PC-3 (cell line): ENCODE results near the gene ARHGAP26. TPM values are rescaled to one million over a fixed set of nuclear protein-coding genes. Genes with fewer than 3 reads are reported as not detected.

ENCODE experiments used
- ATAC-seq: fragments of 200-7000 bp; cut with Tn5 transposase; 2 replicates; pipeline ENCODE4 v1.9.1; 2020; ENCODE audit warnings: mild to moderate bottlenecking, moderate library complexity
- BruUV-seq: library from RNA; stranded (reverse); fragments of 400-500 nt; replicated peaks from 2 replicates; lab custom pipeline; 2021; lab: Mats Ljungman, UMichigan
- CTCF ChIA-PET: fragments of 300-600 bp; sonication (Branson Sonifier 250); formaldehyde crosslinking; loops from one replicate; lab custom pipeline; 2022; ENCODE audit warnings: antibody characterized with exemption; lab: Charles Lee
- POLR2A ChIA-PET: fragments of 300-600 bp; sonication (Branson Sonifier 250); formaldehyde crosslinking; loops from one replicate; lab custom pipeline; 2022; ENCODE audit warnings: antibody characterized with exemption; ENCODE audit not compliant: unreplicated experiment; lab: Charles Lee
- DNase-seq: peaks from one replicate; pipeline ENCODE4 v3.0.0-alpha.2; 2015
- H2AFZ ChIP-seq: fragments of 300-600 bp; sonication (generic); 2 replicates; pipeline ENCODE4 v1.6.0; 2016; ENCODE audit warnings: antibody characterized with exemption, low read length
- H3F3A ChIP-seq: fragments of 300-600 bp; sonication (generic); one replicate; pipeline ENCODE4 v1.6.0; 2017; ENCODE audit warnings: antibody characterized with exemption, low read length, control low read depth, mild to moderate bottlenecking; ENCODE audit not compliant: unreplicated experiment
- H3K27ac ChIP-seq: fragments of 300-600 bp; sonication (generic); 2 replicates; pipeline ENCODE4 v1.5.1; 2016; ENCODE audit warnings: mild to moderate bottlenecking, low read length
- H3K27me3 ChIP-seq: fragments of 300-600 bp; sonication (generic); 2 replicates; pipeline ENCODE4 v1.6.1; 2016; ENCODE audit warnings: low read length, mixed read lengths
- H3K36me3 ChIP-seq: fragments of 300-600 bp; sonication (generic); 2 replicates; pipeline ENCODE4 v1.6.1; 2016; ENCODE audit warnings: low read depth, mixed run types, low read length, mixed read lengths
- H3K4me1 ChIP-seq: fragments of 300-600 bp; sonication (generic); 2 replicates; pipeline ENCODE4 v1.5.1; 2016; ENCODE audit warnings: low read length; ENCODE audit not compliant: insufficient read depth
- H3K4me2 ChIP-seq: fragments of 300-600 bp; sonication (generic); 2 replicates; pipeline ENCODE4 v1.6.0; 2016; ENCODE audit warnings: low read length
- H3K4me3 ChIP-seq: fragments of 300-600 bp; sonication (generic); 2 replicates; pipeline ENCODE4 v1.5.1; 2016; ENCODE audit warnings: mild to moderate bottlenecking, low read length, mixed read lengths
- H3K79me2 ChIP-seq: fragments of 300-600 bp; sonication (generic); 2 replicates; pipeline ENCODE4 v1.6.1; 2017; ENCODE audit warnings: low read length, mixed read lengths
- H3K9ac ChIP-seq: fragments of 300-600 bp; sonication (generic); 2 replicates; pipeline ENCODE4 v1.6.0; 2016; ENCODE audit warnings: mild to moderate bottlenecking, low read length
- H3K9me2 ChIP-seq: fragments of 300-600 bp; sonication (generic); replicated peaks from 2 replicates; pipeline ENCODE4 v1.6.1; 2016; ENCODE audit warnings: mixed run types, low read length, mixed read lengths
- H3K9me3 ChIP-seq: fragments of 300-600 bp; sonication (generic); 2 replicates; pipeline ENCODE4 v1.6.1; 2016; ENCODE audit warnings: low read length, mixed read lengths
- H4K20me1 ChIP-seq: fragments of 300-600 bp; sonication (generic); 2 replicates; pipeline ENCODE4 v1.6.1; 2016; ENCODE audit warnings: low read length, mixed read lengths
- CTCF ChIP-seq: fragments of 300-600 bp; sonication (generic); conservative IDR thresholded peaks from 2 replicates; pipeline ENCODE4 v1.5.1; 2017; ENCODE audit warnings: antibody characterized with exemption, low read depth, mild to moderate bottlenecking, low read length
- EZH2 ChIP-seq: fragments of 300-600 bp; sonication (generic); IDR thresholded peaks from one replicate; pipeline ENCODE4 v1.6.1; 2017; ENCODE audit warnings: antibody characterized with exemption, mild to moderate bottlenecking, low read length; ENCODE audit not compliant: unreplicated experiment
- EZH2phosphoT487 ChIP-seq: fragments of 300-600 bp; sonication (generic); IDR thresholded peaks from 2 replicates; pipeline ENCODE4 v1.6.1; 2018; ENCODE audit warnings: mild to moderate bottlenecking, antibody characterized with exemption, low read length, borderline replicate concordance
- intact Hi-C: fragments of 100-400 bp; cut with micrococcal nuclease; formaldehyde crosslinking; loops from 2 replicates; pipeline ENCODE4 v1.9.0; 2023
- total RNA-seq: library from RNA; depleted of rRNA; stranded (reverse); fragments of >200 nt; gene quantifications from 2 replicates; pipeline ENCODE4 v1.2.3, GENCODE V29; 2014

ARHGAP26 gene
- total RNA-seq, 1 experiment from 2014 or later: 11.7 TPM

DNA sequence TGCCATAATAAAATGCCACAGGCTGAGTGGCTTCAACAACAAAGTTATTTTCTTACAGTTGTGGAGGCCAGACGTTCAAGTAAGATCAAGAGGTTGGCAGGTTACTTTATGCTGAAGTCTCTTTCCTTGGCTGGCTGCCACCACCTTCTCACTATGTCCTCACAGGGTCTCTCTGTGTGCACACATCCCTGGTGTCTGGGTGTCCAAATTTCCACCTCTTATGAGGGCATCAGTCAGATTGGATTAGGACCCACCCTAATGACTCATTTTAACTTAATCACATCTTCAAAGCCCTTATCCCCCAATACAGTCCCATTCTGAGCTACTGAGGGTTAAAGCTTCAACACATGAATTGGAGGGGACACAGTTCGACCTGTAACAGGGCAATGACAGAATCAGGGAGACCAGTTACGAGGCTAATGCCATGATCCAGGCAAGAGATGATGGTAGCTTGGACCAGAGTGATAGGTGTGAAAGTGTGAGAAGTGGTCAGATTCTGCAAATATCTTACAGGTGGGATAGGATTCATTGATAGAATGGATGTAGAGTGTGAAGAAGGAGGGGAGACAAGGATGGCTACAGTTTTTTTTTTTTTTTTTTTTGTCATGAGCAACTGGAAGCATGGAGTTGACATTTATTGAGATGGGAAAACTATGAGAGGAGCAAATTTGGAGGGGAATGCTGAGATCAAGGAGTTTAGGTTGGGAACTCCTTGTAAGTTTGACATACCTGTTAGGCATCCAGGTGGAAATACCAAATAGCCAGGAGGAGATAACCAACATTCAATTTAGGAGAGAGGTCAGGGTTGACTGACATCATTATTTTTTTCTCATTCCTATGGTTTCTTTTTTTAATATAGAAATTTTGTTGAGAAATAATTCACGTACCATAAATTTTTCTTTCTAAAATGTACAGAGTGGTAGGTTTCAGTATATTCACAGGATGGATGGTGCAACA, 44.7 kb upstream of the ARHGAP26 start:
- no peak overlapping the region for H3K27ac ChIP-seq
- no peak for TF ChIP-seq CTCF
- no peak for TF ChIP-seq EZH2phosphoT487
- no peak for TF ChIP-seq EZH2
- no peaks in the 10 kb centered on the region for H3K36me3 ChIP-seq
- intact Hi-C loops: no loop called here
- no peaks in the 10 kb centered on the region for H3K9me3 ChIP-seq
- no peaks in the 10 kb centered on the region for H4K20me1 ChIP-seq
- no peak overlapping the region for H2AFZ ChIP-seq
- no peak overlapping the region for H3K9ac ChIP-seq
- CTCF ChIA-PET: no interaction called here
- H3K27me3 ChIP-seq: no peaks in the 10 kb centered on the region
- peaks cover 4% of the 10 kb centered on the region for H3F3A ChIP-seq
- no peak overlapping the region for H3K4me3 ChIP-seq
- no peaks in the 10 kb centered on the region for H3K9me2 ChIP-seq
- POLR2A ChIA-PET: no interaction called here
- H3K4me2 ChIP-seq: no peak overlapping the region
- BruUV-seq: no TSS peak
- ATAC-seq (no peak), DNase-seq (no peak)
- no peaks in the 10 kb centered on the region for H3K79me2 ChIP-seq
- peaks cover 19% of the 10 kb centered on the region for H3K4me1 ChIP-seq

- Histone ChIP-seq H3K27me3 (no peaks in the 10 kb centered on the region), H2AFZ (no peak overlapping the region), H4K20me1 (no peaks in the 10 kb centered on the region), H3K9me3 (no peaks in the 10 kb centered on the region), H3K36me3 (no peaks in the 10 kb centered on the region), H3K4me3 (no peak overlapping the region), H3K9ac (no peak overlapping the region), H3K4me1 (peaks cover 12% of the 10 kb centered on the region), H3K9me2 (no peaks in the 10 kb centered on the region), H3K79me2 (no peaks in the 10 kb centered on the region), H3F3A (no peaks in the 10 kb centered on the region), H3K27ac (no peak overlapping the region), H3K4me2 (no peak overlapping the region)
- no TSS peak for BruUV-seq
- ATAC-seq (no peak), DNase-seq (no peak)
- TF ChIP-seq CTCF (no peak), EZH2phosphoT487 (no peak), EZH2 (no peak)
- ChIA-PET POLR2A (no interaction called here), CTCF (no interaction called here)
- intact Hi-C loops: no loop called here
These were observed 43.9 kb upstream of the ARHGAP26 start for GRCh38 chr5:142726188-142726731.

- no peak overlapping the region for H3K27ac ChIP-seq
- H4K20me1 ChIP-seq: no peaks in the 10 kb centered on the region
- H2AFZ ChIP-seq: no peak overlapping the region
- ATAC-seq: no peak
- no peaks in the 10 kb centered on the region for H3K9me3 ChIP-seq
- no peaks in the 10 kb centered on the region for H3K27me3 ChIP-seq
- H3K4me3 ChIP-seq: no peak overlapping the region
- H3K79me2 ChIP-seq: no peaks in the 10 kb centered on the region
- H3K4me1 ChIP-seq: peaks cover 9% of the 10 kb centered on the region
- no TSS peak for BruUV-seq
- no peaks in the 10 kb centered on the region for H3K36me3 ChIP-seq
- H3K9me2 ChIP-seq: no peaks in the 10 kb centered on the region
- H3F3A ChIP-seq: no peaks in the 10 kb centered on the region
- ChIA-PET CTCF (no interaction called here), POLR2A (no interaction called here)
- intact Hi-C loops: no loop called here
- DNase-seq: no peak
- no peak overlapping the region for H3K4me2 ChIP-seq
- H3K9ac ChIP-seq: no peak overlapping the region
- no peak for TF ChIP-seq EZH2
- no peak for TF ChIP-seq EZH2phosphoT487
- TF ChIP-seq CTCF: no peak
These were observed 42.5 kb upstream of the ARHGAP26 start for GRCh38 chr5:142727735-142728047.
